K562 (cell line): ENCODE data around the gene ALG12. TPM values are rescaled to one million over a fixed set of nuclear protein-coding genes. Genes with fewer than 3 reads are reported as not detected.

ENCODE experiments used
- BCL6 ChIP-seq: fragments of 250-450 bp; sonication (Bioruptor Pico); IDR thresholded peaks from 2 replicates; pipeline ENCODE4 v1.4.0; 2020
- HMG20A ChIP-seq: fragments of 450-650 bp; formaldehyde crosslinking; conservative IDR thresholded peaks from 2 replicates; pipeline ENCODE4 v1.4.0; 2020; ENCODE audit warnings: mild to moderate bottlenecking, mixed read lengths
- KAT8 ChIP-seq: fragments of 450-650 bp; IDR thresholded peaks from 2 replicates; pipeline ENCODE4 v1.6.1; 2016; ENCODE audit warnings: low read depth, mild to moderate bottlenecking
- KLF16 ChIP-seq: IDR thresholded peaks from 2 replicates; pipeline ENCODE4 v1.6.1; 2016; ENCODE audit warnings: antibody characterized with exemption
- MLLT1 ChIP-seq, 2 experiments: fragments of 450-650 bp; IDR thresholded peaks; 2 replicates each; pipeline ENCODE4 v1.6.1; 2016
- POLR3G ChIP-seq: IDR thresholded peaks from 2 replicates; pipeline ENCODE4 v1.6.1; 2011; ENCODE audit not compliant: insufficient read length, insufficient replicate concordance; ENCODE audit errors: extremely low read depth
- TARDBP ChIP-seq: fragments of 450-650 bp; IDR thresholded peaks from 2 replicates; pipeline ENCODE4 v1.6.1; 2016
- THRAP3 ChIP-seq: fragments of 450-650 bp; IDR thresholded peaks from 2 replicates; pipeline ENCODE4 v1.6.1; 2016; ENCODE audit warnings: mild to moderate bottlenecking, inconsistent platforms, borderline replicate concordance
- ZNF3 ChIP-seq: fragments of 250-450 bp; sonication (Bioruptor Pico); IDR thresholded peaks from 2 replicates; pipeline ENCODE4 v1.5.0; 2021; ENCODE audit warnings: mild to moderate bottlenecking, moderate library complexity
- ZNF75A ChIP-seq: fragments of 450-650 bp; formaldehyde crosslinking; IDR thresholded peaks from 2 replicates; pipeline ENCODE4 v1.4.0; 2020; ENCODE audit warnings: mild to moderate bottlenecking
- polyA plus RNA-seq, 8 experiments: library from polyadenylated mRNA; depleted of rRNA in 4 of 8; stranded (reverse) in 5 of 8; unstranded in 3 of 8; fragments of >200 nt; fragmentation: Nextera tagmentation in 2 of 8; fragmentation: Illumina TruSeq in 1 of 8; extraction: Ambion mirVana in 2 of 8; extraction: Trizol in 1 of 8; gene quantifications; 2 replicates each; pipeline versions ENCODE4 v1.2.1 to v1.2.3, GENCODE V29; 2011 to 2014; ENCODE audit warnings: inconsistent platforms in 1 of 8, missing spikeins in 1 of 8
- total RNA-seq, 7 experiments: library from RNA; depleted of rRNA in 6 of 7; stranded (reverse); fragments of >200 nt in 6 of 7; fragmentation: Illumina TruSeq in 2 of 7; extraction: Trizol in 2 of 7; gene quantifications; 2 replicates each; pipeline versions ENCODE4 v1.2.1 to v1.2.3, GENCODE V29; 2011 to 2021; ENCODE audit warnings: low replicate concordance in 1 of 7
- TF ChIP-seq, protein P1 (sequence below): sonication (generic); formaldehyde crosslinking; IDR thresholded peaks from 2 replicates; pipeline ENCODE4 v1.8.1; 2023; ENCODE audit warnings: missing genetic modification reagents, mild to moderate bottlenecking, borderline replicate concordance
- TF ChIP-seq, protein P2 (sequence below): fragments of 450-650 bp; IDR thresholded peaks from 2 replicates; pipeline ENCODE4 v1.6.1; 2016; ENCODE audit warnings: mild to moderate bottlenecking
- TF ChIP-seq, protein P3 (sequence below), 2 experiments: fragments of 450-650 bp in 1 of 2; IDR thresholded peaks; 2 replicates each; pipeline ENCODE4 v1.6.1; 2011 to 2017; ENCODE audit warnings: low read depth in 2 of 2, antibody characterized with exemption in 1 of 2, borderline replicate concordance in 1 of 2, low read length in 1 of 2, mild to moderate bottlenecking in 1 of 2, mixed read lengths in 1 of 2; ENCODE audit not compliant: control insufficient read depth in 1 of 2

Gene ALG12
- total and polyA plus RNA-seq, 9 of the 15 experiments (the other 6 are each of a cell fraction or from before 2014, with no cell fraction given), result 0.20 to 8.5 (median 3.4) TPM

DNA sequence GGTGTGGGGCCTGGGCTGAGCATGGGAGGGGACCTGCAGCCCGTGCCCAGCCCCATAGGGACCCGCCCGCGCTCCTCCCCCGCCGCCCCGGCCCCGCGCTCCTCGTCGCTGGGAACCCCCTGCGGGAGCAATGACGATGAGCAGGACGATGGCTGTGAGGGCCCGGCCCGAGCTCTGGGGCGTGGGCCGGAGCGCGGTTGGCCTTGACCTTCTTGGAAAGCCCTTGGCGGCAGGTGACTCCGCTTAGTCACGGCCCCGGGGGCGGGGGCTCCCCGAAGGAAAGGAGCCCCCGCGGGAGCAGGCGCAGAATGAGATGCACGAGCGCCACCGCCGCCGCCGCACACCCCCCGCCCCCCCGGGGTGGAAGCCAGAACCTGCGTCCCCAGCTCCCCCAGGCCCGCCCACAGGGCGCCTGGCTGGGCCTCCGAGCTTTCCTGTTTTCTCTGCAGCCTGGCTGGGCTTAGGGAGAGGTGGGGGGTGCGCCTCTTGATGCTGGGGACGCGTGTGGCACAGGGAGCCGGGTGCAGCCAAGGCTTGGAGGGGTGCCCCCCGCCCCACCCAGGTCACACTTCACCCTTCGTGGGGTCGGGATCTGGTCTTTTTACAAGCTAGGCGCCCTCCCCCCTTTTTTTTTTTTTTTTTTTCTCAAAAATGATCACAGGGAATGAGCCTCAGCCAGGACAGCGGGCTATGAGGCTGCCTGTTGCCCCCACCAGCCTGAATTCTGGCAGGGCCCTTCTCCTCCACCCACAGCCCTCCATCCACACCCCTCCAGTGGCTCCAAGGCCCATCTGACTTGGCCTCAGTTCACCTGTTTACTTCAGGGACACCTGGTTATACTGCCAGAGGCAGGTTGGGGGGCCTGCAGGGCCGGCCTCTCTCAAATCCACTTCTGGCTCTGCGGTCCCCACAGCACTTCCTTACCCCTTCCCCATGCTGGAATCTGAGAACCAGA, 18.1 kb upstream of the ALG12 start (continued):
- TF ChIP-seq, protein P1, sequence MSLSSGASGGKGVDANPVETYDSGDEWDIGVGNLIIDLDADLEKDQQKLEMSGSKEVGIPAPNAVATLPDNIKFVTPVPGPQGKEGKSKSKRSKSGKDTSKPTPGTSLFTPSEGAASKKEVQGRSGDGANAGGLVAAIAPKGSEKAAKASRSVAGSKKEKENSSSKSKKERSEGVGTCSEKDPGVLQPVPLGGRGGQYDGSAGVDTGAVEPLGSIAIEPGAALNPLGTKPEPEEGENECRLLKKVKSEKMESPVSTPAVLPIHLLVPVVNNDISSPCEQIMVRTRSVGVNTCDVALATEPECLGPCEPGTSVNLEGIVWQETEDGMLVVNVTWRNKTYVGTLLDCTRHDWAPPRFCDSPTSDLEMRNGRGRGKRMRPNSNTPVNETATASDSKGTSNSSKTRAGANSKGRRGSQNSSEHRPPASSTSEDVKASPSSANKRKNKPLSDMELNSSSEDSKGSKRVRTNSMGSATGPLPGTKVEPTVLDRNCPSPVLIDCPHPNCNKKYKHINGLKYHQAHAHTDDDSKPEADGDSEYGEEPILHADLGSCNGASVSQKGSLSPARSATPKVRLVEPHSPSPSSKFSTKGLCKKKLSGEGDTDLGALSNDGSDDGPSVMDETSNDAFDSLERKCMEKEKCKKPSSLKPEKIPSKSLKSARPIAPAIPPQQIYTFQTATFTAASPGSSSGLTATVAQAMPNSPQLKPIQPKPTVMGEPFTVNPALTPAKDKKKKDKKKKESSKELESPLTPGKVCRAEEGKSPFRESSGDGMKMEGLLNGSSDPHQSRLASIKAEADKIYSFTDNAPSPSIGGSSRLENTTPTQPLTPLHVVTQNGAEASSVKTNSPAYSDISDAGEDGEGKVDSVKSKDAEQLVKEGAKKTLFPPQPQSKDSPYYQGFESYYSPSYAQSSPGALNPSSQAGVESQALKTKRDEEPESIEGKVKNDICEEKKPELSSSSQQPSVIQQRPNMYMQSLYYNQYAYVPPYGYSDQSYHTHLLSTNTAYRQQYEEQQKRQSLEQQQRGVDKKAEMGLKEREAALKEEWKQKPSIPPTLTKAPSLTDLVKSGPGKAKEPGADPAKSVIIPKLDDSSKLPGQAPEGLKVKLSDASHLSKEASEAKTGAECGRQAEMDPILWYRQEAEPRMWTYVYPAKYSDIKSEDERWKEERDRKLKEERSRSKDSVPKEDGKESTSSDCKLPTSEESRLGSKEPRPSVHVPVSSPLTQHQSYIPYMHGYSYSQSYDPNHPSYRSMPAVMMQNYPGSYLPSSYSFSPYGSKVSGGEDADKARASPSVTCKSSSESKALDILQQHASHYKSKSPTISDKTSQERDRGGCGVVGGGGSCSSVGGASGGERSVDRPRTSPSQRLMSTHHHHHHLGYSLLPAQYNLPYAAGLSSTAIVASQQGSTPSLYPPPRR, result no peak
- TF ChIP-seq, protein P2, sequence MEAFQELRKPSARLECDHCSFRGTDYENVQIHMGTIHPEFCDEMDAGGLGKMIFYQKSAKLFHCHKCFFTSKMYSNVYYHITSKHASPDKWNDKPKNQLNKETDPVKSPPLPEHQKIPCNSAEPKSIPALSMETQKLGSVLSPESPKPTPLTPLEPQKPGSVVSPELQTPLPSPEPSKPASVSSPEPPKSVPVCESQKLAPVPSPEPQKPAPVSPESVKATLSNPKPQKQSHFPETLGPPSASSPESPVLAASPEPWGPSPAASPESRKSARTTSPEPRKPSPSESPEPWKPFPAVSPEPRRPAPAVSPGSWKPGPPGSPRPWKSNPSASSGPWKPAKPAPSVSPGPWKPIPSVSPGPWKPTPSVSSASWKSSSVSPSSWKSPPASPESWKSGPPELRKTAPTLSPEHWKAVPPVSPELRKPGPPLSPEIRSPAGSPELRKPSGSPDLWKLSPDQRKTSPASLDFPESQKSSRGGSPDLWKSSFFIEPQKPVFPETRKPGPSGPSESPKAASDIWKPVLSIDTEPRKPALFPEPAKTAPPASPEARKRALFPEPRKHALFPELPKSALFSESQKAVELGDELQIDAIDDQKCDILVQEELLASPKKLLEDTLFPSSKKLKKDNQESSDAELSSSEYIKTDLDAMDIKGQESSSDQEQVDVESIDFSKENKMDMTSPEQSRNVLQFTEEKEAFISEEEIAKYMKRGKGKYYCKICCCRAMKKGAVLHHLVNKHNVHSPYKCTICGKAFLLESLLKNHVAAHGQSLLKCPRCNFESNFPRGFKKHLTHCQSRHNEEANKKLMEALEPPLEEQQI, result no peak
- TF ChIP-seq HMG20A (CRISPR knock-in tag) (no peak), ZNF75A (no peak), BCL6 (CRISPR knock-in tag) (no peak), KAT8 (no peak), ZNF3 (no peak), POLR3G (no peak), MLLT1 (IDR thresholded peaks at IDR 0.05) (no peak), TARDBP (no peak), KLF16 (no peak), THRAP3 (no peak)
- TF ChIP-seq, protein P3, sequence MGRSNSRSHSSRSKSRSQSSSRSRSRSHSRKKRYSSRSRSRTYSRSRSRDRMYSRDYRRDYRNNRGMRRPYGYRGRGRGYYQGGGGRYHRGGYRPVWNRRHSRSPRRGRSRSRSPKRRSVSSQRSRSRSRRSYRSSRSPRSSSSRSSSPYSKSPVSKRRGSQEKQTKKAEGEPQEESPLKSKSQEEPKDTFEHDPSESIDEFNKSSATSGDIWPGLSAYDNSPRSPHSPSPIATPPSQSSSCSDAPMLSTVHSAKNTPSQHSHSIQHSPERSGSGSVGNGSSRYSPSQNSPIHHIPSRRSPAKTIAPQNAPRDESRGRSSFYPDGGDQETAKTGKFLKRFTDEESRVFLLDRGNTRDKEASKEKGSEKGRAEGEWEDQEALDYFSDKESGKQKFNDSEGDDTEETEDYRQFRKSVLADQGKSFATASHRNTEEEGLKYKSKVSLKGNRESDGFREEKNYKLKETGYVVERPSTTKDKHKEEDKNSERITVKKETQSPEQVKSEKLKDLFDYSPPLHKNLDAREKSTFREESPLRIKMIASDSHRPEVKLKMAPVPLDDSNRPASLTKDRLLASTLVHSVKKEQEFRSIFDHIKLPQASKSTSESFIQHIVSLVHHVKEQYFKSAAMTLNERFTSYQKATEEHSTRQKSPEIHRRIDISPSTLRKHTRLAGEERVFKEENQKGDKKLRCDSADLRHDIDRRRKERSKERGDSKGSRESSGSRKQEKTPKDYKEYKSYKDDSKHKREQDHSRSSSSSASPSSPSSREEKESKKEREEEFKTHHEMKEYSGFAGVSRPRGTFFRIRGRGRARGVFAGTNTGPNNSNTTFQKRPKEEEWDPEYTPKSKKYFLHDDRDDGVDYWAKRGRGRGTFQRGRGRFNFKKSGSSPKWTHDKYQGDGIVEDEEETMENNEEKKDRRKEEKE (IDR thresholded peaks at IDR 0.05; ENCODE audit: borderline replicate concordance in 1 of 2, control insufficient read depth in 1 of 2, low read depth in 2 of 2, low read length in 1 of 2), result no peak
